ENCODE results near the gene ZCCHC14.
"Not testable (repeated sequence)": the region's sequence is repeated elsewhere in the genome, so short reads cannot be mapped to it uniquely, and the experiment has no call there.

Gene ZCCHC14

DNA sequence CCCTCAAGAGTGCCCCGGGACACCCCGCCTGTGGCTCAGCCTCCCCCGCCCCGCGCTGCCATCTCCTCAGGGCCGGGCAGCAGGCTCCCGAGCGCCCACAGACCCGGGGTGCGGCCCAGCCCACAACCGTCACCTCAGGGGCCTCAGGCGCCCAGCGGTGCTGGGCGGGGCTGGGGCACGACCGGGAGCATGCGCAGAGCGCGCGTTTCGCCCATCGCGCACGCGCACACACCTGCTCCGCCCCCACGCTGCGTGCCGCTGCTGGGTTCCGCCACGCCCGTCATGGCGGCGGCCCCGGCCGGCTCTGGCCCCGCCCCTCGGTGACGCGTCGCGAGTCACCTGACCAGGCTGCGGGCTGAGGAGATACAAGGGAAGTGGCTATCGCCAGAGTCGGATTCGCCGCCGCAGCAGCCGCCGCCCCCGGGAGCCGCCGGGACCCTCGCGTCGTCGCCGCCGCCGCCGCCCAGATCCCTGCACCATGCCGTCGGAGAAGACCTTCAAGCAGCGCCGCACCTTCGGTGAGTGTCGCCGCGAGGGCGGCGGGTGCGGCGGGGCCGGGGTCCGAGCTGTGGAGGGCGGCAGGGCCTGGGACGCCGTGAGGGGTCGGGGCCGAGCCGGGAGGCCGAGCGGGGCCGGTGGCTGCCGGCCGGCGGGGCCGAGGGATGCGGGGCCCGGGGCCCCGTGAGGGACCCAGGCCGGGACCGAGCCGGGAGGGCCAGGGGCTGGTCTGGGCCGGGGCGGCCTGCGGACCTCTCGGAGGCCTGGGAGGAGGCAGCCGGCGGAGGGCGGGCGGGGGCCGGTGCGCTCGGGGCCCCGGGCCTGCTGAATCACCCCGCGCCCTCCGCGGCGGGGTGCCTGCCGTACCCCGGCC is 100.6 kb downstream of the ZCCHC14 start, which contains the start of gene MAP1LC3B:
TSS of gene MAP1LC3B (plus strand) at position 387 of the 871 bp plus-strand sequence. CDS start at position 479, 92 bp downstream.
- peak within 1 kb of the TSS; percentile 94 for H3K9ac ChIP-seq (ENCODE audit: low read length)
- peaks cover 40% of the 10 kb centered on the region for H3K4me1 ChIP-seq (ENCODE audit: control insufficient read depth, insufficient read depth, low read length)
- no peaks in the 10 kb centered on the region for H3K36me3 ChIP-seq (ENCODE audit: control insufficient read depth, insufficient read depth, low read length, severe bottlenecking)
- peak within 1 kb of the TSS; percentile 99 for H3K4me3 ChIP-seq (ENCODE audit: low read length)
- peak; percentile 97 for DNase-seq (ENCODE audit: low read depth)
- no peaks in the 10 kb centered on the region for H3K9me3 ChIP-seq (ENCODE audit: control insufficient read depth, low read length)
- no peaks in the 10 kb centered on the region for H3K27me3 ChIP-seq (replicated peaks; ENCODE audit: control insufficient read depth, insufficient read depth, low read length)

DNA sequence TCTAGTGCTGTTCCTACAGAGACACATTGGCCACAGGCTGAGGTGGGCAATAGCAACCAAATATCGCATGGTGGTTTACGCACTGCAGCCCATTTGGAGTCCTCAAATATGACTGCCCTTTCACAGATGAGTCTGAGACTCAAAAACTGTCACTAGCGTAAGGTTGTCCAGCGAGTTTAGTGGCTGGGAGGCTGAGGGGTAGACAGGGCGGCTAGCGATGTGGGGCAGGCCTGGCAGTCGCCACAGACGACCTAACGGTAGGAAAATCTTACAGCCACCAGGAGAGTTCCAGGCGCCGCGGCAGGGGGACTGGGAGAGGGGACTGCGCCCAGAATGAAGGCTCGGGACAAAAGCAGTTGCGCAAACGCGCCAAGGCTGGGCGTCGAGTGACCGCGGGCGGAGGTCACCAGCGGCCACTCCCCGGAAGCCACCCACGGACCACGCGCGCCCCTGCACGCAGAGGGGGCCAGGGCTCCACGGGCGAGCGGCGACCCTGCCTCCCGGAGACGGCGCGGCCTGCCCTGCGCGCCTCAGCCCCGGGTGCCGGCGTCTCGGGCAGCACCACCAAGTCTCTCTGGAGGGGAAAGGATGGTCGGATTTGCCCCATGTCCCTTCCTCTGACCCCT is 101.4 kb downstream of the ZCCHC14 start:
- Histone ChIP-seq H3K9ac (ENCODE audit: low read length) (peak overlapping the region; percentile 94), H3K36me3 (ENCODE audit: control insufficient read depth, insufficient read depth, low read length, severe bottlenecking) (no peaks in the 10 kb centered on the region), H3K4me3 (ENCODE audit: low read length) (peak overlapping the region; percentile 81), H3K27me3 (replicated peaks; ENCODE audit: control insufficient read depth, insufficient read depth, low read length) (no peaks in the 10 kb centered on the region), H3K4me1 (ENCODE audit: control insufficient read depth, insufficient read depth, low read length) (peaks cover 41% of the 10 kb centered on the region), H3K9me3 (ENCODE audit: control insufficient read depth, low read length) (no peaks in the 10 kb centered on the region)
- peak; percentile 81 for DNase-seq (ENCODE audit: low read depth)

GRCh38 chr16:87390641-87391323 is 102.0 kb downstream of the ZCCHC14 start:
- no peak for DNase-seq (ENCODE audit: low read depth)
- Histone ChIP-seq H3K27me3 (replicated peaks; ENCODE audit: control insufficient read depth, insufficient read depth, low read length) (no peaks in the 10 kb centered on the region), H3K9me3 (ENCODE audit: control insufficient read depth, low read length) (no peaks in the 10 kb centered on the region), H3K9ac (ENCODE audit: low read length) (peak overlapping the region; percentile 94), H3K36me3 (ENCODE audit: control insufficient read depth, insufficient read depth, low read length, severe bottlenecking) (no peaks in the 10 kb centered on the region), H3K4me1 (ENCODE audit: control insufficient read depth, insufficient read depth, low read length) (peaks cover 41% of the 10 kb centered on the region), H3K4me3 (ENCODE audit: low read length) (peak overlapping the region; percentile 81)

- not testable (repeated sequence) for H3K36me3 ChIP-seq (ENCODE audit: control insufficient read depth, insufficient read depth, low read length, severe bottlenecking); H3K9me3 ChIP-seq (ENCODE audit: control insufficient read depth, low read length); H3K4me3 ChIP-seq (ENCODE audit: low read length); H3K27me3 ChIP-seq (replicated peaks; ENCODE audit: control insufficient read depth, insufficient read depth, low read length); H3K9ac ChIP-seq (ENCODE audit: low read length); DNase-seq (ENCODE audit: low read depth)
- peaks cover 34% of the 10 kb centered on the region for H3K4me1 ChIP-seq (ENCODE audit: control insufficient read depth, insufficient read depth, low read length)
Observed at GRCh38 chr16:87389914-87390313, 102.9 kb downstream of the ZCCHC14 start.

- no peaks in the 10 kb centered on the region for H3K9me3 ChIP-seq (ENCODE audit: control insufficient read depth, low read length)
- no peak overlapping the region for H3K4me3 ChIP-seq (ENCODE audit: low read length)
- peaks cover 31% of the 10 kb centered on the region for H3K4me1 ChIP-seq (ENCODE audit: control insufficient read depth, insufficient read depth, low read length)
- no peaks in the 10 kb centered on the region for H3K36me3 ChIP-seq (ENCODE audit: control insufficient read depth, insufficient read depth, low read length, severe bottlenecking)
- H3K9ac ChIP-seq (ENCODE audit: low read length) = no peak overlapping the region
- no peak for DNase-seq (ENCODE audit: low read depth)
- no peaks in the 10 kb centered on the region for H3K27me3 ChIP-seq (replicated peaks; ENCODE audit: control insufficient read depth, insufficient read depth, low read length)
Observed at GRCh38 chr16:87389245-87389644, 103.6 kb downstream of the ZCCHC14 start.

GRCh38 chr16:87388818-87389134 is 104.0 kb downstream of the ZCCHC14 start:
- no peaks in the 10 kb centered on the region for H3K9me3 ChIP-seq (ENCODE audit: control insufficient read depth, low read length)
- peaks cover 26% of the 10 kb centered on the region for H3K4me1 ChIP-seq (ENCODE audit: control insufficient read depth, insufficient read depth, low read length)
- no peaks in the 10 kb centered on the region for H3K27me3 ChIP-seq (replicated peaks; ENCODE audit: control insufficient read depth, insufficient read depth, low read length)
- H3K9ac ChIP-seq (ENCODE audit: low read length) = peak overlapping the region; percentile 76
- no peak for DNase-seq (ENCODE audit: low read depth)
- H3K4me3 ChIP-seq (ENCODE audit: low read length) = peak overlapping the region; percentile 40
- no peaks in the 10 kb centered on the region for H3K36me3 ChIP-seq (ENCODE audit: control insufficient read depth, insufficient read depth, low read length, severe bottlenecking)

DNA sequence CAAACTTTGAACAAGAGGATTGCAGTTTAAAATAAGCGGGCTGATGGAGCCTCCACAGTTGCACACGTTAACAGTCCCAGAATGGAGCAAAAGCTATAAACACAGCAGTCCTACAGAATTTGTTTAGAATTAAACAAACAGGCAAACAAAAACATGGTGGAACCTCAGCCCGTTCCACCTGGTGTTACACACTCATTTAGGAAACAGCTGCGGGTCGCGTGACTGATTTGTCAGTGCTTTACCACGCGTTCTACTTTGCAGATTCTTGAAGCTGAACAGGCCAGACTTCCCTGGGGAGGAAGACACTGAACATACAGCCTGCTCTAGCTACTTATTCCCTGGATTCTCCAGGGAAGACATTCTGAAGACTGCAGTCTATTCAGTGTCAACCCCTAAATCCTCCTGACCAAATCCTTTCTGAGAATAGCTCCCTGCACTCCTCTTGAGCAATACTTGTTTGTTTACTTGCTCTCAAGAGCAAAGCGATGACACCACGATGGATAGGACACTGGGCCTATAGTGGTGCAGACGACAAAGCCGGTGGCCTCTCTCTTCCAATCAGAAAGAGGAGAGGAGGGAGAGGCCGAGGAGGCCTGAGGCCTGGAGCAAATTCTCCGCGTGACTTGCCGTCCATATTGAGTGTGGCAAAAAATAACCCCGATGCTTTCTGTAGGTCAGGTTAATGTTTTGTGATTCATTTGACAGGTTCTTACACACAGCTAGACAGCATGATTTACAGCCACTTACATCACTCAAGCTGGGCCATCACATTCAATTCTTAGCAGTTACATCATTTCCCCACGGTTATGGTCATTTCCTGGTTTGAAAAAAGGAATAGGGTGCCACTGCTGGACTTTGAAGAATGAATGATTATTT is 104.6 kb downstream of the ZCCHC14 start:
- Histone ChIP-seq H3K36me3 (ENCODE audit: control insufficient read depth, insufficient read depth, low read length, severe bottlenecking) (no peaks in the 10 kb centered on the region), H3K4me3 (ENCODE audit: low read length) (peak overlapping the region; percentile 70), H3K27me3 (replicated peaks; ENCODE audit: control insufficient read depth, insufficient read depth, low read length) (no peaks in the 10 kb centered on the region), H3K4me1 (ENCODE audit: control insufficient read depth, insufficient read depth, low read length) (peaks cover 22% of the 10 kb centered on the region), H3K9ac (ENCODE audit: low read length) (peak overlapping the region; percentile 76), H3K9me3 (ENCODE audit: control insufficient read depth, low read length) (no peaks in the 10 kb centered on the region)
- DNase-seq (ENCODE audit: low read depth) = peak; percentile 99

DNA sequence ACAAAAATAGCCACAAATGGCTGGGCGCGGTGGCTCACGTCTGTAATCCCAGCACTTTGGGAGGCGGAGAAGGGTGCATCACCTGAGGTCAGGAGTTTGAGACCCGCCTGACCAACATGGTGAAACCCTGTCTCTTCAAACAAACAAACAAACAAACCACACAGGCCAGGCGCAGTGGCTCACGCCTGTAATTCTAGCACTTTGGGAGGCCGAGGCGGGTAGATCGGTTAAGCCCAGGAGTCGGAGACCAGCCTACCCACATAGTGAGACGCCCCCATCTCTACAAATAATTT is 108.0 kb downstream of the ZCCHC14 start:
- H3K9me3 ChIP-seq (ENCODE audit: control insufficient read depth, low read length); H3K27me3 ChIP-seq (replicated peaks; ENCODE audit: control insufficient read depth, insufficient read depth, low read length); DNase-seq (ENCODE audit: low read depth); H3K36me3 ChIP-seq (ENCODE audit: control insufficient read depth, insufficient read depth, low read length, severe bottlenecking): not testable (repeated sequence)
- Histone ChIP-seq H3K9ac (ENCODE audit: low read length) (peak overlapping the region; percentile 86), H3K4me3 (ENCODE audit: low read length) (peak overlapping the region; percentile 86), H3K4me1 (ENCODE audit: control insufficient read depth, insufficient read depth, low read length) (peaks cover 40% of the 10 kb centered on the region)

DNA sequence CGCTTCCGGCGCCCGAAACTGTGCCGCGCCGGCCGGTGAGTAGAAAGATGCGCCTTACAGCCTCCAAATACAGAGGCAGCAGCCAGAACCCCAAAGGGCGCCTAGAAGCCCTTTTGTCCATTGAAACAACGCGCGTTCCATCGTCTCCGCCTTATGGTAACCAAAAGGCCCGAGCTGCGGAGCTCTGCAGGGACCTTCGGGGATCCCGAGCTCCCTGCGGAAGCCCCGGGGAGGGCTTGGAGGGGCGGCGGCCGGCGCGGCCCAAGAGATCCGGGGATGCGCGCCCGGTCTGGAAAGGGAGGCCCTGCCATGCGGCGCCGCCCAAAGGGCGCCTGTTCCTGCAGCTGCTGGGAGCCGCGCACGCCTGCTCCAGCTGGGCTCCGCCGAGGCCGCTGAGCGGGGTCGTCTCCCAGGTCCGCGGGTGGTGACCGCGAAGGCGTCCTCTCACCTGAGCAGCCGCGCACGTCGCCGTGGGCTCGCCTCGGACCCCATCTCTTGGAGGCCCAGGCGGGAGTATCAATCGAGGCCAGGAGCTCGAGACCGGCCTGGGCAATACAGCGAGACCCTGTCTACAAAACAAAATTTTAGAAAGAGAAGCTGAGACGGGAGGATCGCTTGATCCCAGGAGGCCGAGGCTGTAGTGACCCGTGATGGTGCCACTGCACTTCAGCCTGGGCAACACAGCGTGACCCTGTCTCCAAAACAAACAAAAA is 108.5 kb downstream of the ZCCHC14 start:
- Histone ChIP-seq H3K4me3 (ENCODE audit: low read length) (peak overlapping the region; percentile 86), H3K27me3 (replicated peaks; ENCODE audit: control insufficient read depth, insufficient read depth, low read length) (no peaks in the 10 kb centered on the region), H3K9me3 (ENCODE audit: control insufficient read depth, low read length) (no peaks in the 10 kb centered on the region), H3K36me3 (ENCODE audit: control insufficient read depth, insufficient read depth, low read length, severe bottlenecking) (no peaks in the 10 kb centered on the region), H3K9ac (ENCODE audit: low read length) (peak overlapping the region; percentile 86), H3K4me1 (ENCODE audit: control insufficient read depth, insufficient read depth, low read length) (peaks cover 40% of the 10 kb centered on the region)
- DNase-seq (ENCODE audit: low read depth) = peak; percentile 80

- H3K27me3 ChIP-seq (replicated peaks; ENCODE audit: control insufficient read depth, insufficient read depth, low read length) = no peaks in the 10 kb centered on the region
- H3K9ac ChIP-seq (ENCODE audit: low read length) = peak within 1 kb of the TSS; percentile 92
- no peaks in the 10 kb centered on the region for H3K9me3 ChIP-seq (ENCODE audit: control insufficient read depth, low read length)
- H3K4me3 ChIP-seq (ENCODE audit: low read length) = peak within 1 kb of the TSS; percentile 86
- H3K36me3 ChIP-seq (ENCODE audit: control insufficient read depth, insufficient read depth, low read length, severe bottlenecking) = no peaks in the 10 kb centered on the region
- peaks cover 37% of the 10 kb centered on the region for H3K4me1 ChIP-seq (ENCODE audit: control insufficient read depth, insufficient read depth, low read length)
- peak; percentile 92 for DNase-seq (ENCODE audit: low read depth)
Observed at GRCh38 chr16:87383505-87384161, 109.2 kb downstream of the ZCCHC14 start, which contains the start of gene FBXO31. TSS of gene FBXO31 (minus strand) at chr16:87383776. CDS start at chr16:87383744, 32 bp downstream.

Data from adipocyte (in vitro differentiated cells).